ENCODE results near the gene UXT.
A peak's percentile ranks its signal among the peaks of the same experiment; 100 is the strongest.
"Not testable (repeated sequence)": the region's sequence is repeated elsewhere in the genome, so short reads cannot be mapped to it uniquely, and the experiment has no call there.

UXT gene

GRCh38 chrX:47658684-47659420, at the start of gene UXT:
Gene UXT, minus strand, starts transcription at chrX:47659180. Its CDS starts 253 bp downstream, at chrX:47658927.
- DNase-seq = peak; percentile 83 to 85

GRCh38 chrX:47707031-47707780, 48.2 kb upstream of the UXT start:
- DNase-seq = no peak

GRCh38 chrX:47706575-47706974, 47.6 kb upstream of the UXT start:
- DNase-seq = no peak

- DNase-seq = no peak
Measured at GRCh38 chrX:47704736-47705135, 45.8 kb upstream of the UXT start.

GRCh38 chrX:47697181-47697580, 38.2 kb upstream of the UXT start:
- no peak for DNase-seq

GRCh38 chrX:47690175-47690574, 31.2 kb upstream of the UXT start:
- no peak for DNase-seq

GRCh38 chrX:47687263-47687662, 28.3 kb upstream of the UXT start:
- no peak for DNase-seq

- no peak for DNase-seq
Measured at GRCh38 chrX:47683829-47684205, 24.8 kb upstream of the UXT start.

GRCh38 chrX:47683184-47683828, 24.3 kb upstream of the UXT start:
- DNase-seq = no peak

- not testable (repeated sequence) for DNase-seq
Measured at GRCh38 chrX:47675959-47676859, 17.2 kb upstream of the UXT start.

GRCh38 chrX:47674776-47675175, 15.8 kb upstream of the UXT start:
- no peak for DNase-seq

GRCh38 chrX:47665797-47666196, 6.8 kb upstream of the UXT start:
- not testable (repeated sequence) for DNase-seq

GRCh38 chrX:47664737-47665136, 5.8 kb upstream of the UXT start:
- no peak for DNase-seq

GRCh38 chrX:47662144-47662657, 3.2 kb upstream of the UXT start:
- peak in 1 of 2 donors; percentile 32 for DNase-seq

GRCh38 chrX:47661539-47661938, 2.6 kb upstream of the UXT start:
- DNase-seq = no peak

- DNase-seq = no peak
Measured at GRCh38 chrX:47659421-47659726, 394 bp upstream of the UXT start.

GRCh38 chrX:47658301-47658683, 688 bp downstream of the UXT start:
- DNase-seq = no peak

- no peak for DNase-seq
Measured at GRCh38 chrX:47651043-47651905, 7.7 kb downstream of the UXT start.

- DNase-seq = peak; percentile 74 to 77
Measured at GRCh38 chrX:47650164-47651042, 8.6 kb downstream of the UXT start, which contains the start of gene ELK1. Gene ELK1, minus strand, starts transcription at chrX:47650563. Its CDS starts 9,122 bp downstream, at chrX:47641441.

GRCh38 chrX:47649781-47650163, 9.2 kb downstream of the UXT start:
- no peak for DNase-seq

GRCh38 chrX:47649271-47649670, 9.7 kb downstream of the UXT start:
- DNase-seq = no peak

Measured in stimulated activated CD4-positive, alpha-beta T cell treated with anti-CD3 and anti-CD28 coated beads, Interleukin-2, amount 100 ng/mL, for 48 hours (primary cell).